NB4 (cell line): ENCODE measurements around the gene C1QTNF1.

Experiments used
- POLR2A ChIP-seq: IDR thresholded peaks from 2 replicates; pipeline ENCODE4 v1.6.1; 2011; ENCODE audit warnings: mild to moderate bottlenecking; ENCODE audit not compliant: insufficient read length; ENCODE audit errors: extremely low read depth
- TF ChIP-seq, protein P1 (sequence below): IDR thresholded peaks from one replicate; pipeline ENCODE4 v1.5.1; 2012; ENCODE audit warnings: low read depth, low read length

DNA sequence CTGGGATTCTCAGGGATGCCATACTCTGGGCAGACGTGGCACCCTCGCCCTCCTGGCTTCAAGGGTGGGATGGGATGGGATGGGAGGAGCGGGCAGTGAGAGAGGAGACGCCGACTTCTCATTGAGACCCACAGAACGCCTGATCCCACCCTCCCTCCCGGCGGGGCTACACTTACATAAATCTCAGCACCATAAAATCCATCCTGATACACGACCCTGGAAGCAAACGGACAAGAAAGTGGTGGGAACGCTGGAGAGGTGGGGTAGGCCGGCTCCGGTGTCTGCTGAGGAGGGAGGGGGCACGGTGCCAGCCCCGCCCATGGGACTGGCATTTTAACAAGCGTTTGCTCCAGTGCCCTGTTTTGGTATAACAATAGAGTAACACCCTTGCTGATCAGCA is 72.5 kb downstream of the C1QTNF1 start:
- TF ChIP-seq, protein P1, sequence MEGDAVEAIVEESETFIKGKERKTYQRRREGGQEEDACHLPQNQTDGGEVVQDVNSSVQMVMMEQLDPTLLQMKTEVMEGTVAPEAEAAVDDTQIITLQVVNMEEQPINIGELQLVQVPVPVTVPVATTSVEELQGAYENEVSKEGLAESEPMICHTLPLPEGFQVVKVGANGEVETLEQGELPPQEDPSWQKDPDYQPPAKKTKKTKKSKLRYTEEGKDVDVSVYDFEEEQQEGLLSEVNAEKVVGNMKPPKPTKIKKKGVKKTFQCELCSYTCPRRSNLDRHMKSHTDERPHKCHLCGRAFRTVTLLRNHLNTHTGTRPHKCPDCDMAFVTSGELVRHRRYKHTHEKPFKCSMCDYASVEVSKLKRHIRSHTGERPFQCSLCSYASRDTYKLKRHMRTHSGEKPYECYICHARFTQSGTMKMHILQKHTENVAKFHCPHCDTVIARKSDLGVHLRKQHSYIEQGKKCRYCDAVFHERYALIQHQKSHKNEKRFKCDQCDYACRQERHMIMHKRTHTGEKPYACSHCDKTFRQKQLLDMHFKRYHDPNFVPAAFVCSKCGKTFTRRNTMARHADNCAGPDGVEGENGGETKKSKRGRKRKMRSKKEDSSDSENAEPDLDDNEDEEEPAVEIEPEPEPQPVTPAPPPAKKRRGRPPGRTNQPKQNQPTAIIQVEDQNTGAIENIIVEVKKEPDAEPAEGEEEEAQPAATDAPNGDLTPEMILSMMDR = no peak
- no peak for TF ChIP-seq POLR2A
